HG03025 (cell line): ENCODE results near the gene LHPP.
A peak's percentile ranks its signal among the peaks of the same experiment; 100 is the strongest.

Experiments used
- ATAC-seq: cut with Tn5 transposase; IDR thresholded peaks from one replicate; pipeline ENCODE4 v1.9.1; 2021; ENCODE audit warnings: mild to moderate bottlenecking, moderate library complexity; ENCODE audit not compliant: unreplicated experiment, low FRiP score

Gene LHPP

GRCh38 chr10:124446830-124447750 lies 14.5 kb upstream of the LHPP start:
- ATAC-seq = no peak

GRCh38 chr10:124447751-124448466 lies 13.7 kb upstream of the LHPP start:
- ATAC-seq = no peak

DNA sequence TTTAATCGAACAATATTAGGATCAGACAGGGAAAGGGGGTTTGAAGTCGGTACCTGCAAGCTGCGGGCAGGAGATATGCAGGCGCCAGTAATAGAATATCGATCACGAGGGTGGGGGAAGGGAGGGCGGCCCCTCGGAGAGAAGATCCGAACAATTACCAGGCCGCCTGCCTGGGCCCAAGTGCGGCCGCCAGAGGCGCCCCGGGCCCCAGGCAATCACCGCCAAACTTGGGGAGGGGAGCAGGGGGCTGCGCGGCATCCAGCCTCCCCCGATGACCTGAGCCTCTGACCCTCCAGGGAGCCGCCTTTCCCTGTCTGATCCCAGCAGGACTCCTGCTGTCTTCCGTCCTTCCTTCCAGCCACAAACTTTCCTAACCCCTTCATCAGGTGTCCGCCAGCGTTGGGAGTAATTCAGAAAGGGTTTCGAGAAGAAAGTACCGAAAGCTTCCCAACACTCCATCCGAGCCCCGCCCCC lies 12.9 kb upstream of the LHPP start:
- ATAC-seq = no peak

DNA sequence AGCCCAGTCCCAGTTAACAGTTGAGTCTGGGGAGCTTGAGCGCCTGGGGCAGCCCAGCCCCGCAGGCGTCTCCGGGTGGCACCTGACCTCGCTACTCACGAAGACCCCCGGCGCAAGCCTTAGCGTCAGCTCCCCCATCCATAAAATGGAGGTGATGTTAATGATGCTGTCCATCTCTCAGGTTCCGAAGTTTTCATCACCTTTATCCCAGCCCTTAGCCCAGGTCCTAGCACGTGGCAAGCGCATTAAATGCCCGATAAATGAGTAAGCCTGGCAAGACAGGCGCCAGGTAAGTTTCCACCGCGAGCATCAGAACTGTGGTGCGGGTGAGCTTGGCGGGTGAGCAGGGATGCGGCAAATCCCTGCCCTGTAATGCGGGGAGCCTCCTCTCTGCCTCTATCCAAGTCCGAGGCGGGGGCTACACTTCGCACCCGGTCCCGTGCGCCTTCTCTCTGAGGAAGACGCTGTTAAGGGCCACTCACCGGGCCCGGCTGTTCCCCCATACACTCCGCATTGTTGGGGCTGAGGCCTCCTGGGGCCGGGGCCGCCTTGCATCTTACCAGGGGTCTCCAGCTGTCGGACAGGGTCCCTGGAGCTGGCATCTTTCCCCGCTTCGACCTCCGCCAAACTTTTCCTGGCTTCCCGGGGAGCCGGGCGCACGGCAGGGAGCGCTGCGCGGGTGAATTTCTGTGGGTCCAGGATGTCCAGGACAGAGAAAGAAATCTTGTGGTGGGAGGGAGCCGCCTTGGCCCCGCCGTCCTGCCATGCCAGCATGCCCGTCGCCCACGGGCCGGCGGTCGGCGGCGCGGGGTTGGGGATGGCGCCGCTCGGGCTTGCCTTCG lies 12.2 kb upstream of the LHPP start:
- no peak for ATAC-seq

DNA sequence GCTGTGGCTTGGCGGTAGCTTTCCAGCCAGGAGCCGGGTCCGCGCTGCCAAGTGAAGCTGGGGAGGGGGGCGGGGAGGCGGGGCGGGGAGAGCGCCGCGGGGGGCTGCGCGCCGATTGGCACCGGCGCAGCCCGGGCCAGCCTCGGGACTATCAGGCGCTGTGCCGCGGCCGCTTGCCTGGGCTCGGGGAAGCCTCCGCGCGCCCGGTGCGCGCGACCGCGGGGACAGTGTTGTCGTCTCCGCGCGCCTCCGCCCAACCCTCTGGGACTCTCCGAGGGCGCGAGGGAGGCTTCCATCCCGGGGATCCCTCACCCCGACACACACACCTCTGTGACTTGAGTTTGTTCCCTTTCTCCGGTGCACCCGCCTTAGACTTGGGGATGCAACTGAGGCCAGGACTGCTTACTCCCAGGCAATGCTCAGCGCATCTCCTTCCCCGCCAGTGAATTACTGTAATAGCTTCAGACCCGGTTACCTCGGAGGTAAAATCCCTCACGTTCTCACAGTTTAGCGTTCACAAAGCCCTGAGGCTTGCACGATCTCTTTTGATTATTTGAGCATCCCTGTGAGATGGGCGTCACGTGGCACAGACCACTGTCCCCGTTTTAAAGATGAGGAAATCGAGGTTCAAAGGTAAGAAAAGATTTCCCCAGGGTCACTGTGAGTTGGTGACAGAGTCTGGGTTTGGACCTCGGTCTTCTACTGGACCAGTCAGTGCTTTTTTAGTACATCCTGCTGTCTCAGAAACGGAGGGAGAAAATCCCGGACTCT lies 11.4 kb upstream of the LHPP start, which contains the start of gene NKX1-2:
Gene NKX1-2 (minus strand): TSS at position 24 of the 771 bp plus-strand sequence. CDS start 92 bp downstream, outside the sequence.
- no peak for ATAC-seq

DNA sequence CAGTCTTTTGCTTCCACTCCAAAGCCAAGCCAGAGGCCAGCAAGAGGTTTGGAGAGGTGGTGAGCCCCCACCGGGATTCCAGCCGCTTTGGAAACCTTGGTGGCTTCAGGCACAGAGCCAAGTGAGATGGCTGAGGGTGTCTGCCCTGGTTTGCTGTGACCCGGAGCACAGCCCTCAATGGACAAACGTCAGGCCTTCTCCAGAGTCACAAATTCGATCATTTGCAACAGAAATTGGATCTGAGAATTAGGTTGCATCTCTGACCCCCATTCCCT lies 10.9 kb upstream of the LHPP start:
- no peak for ATAC-seq

GRCh38 chr10:124451276-124451675 lies 10.3 kb upstream of the LHPP start:
- ATAC-seq = no peak

GRCh38 chr10:124453960-124454610 lies 7.5 kb upstream of the LHPP start:
- no peak for ATAC-seq

DNA sequence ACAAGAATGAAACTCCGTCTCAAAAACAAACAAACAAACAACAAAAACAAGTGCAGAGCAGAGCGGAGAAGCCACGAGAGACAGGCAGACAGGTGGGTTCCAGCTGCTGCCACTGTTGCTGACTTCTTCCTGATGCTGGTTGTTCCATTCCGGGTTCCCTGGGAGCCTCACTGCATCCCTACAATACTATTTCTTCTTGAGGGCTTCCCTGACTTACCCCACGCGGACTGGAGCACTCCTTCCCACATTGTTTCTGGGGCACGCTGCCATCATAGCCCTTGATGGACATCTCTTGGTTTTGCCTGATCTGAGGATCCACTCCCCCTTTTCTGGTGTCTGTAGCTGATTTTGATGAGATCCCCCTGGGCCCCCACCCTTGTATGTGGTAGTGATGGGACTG lies 6.2 kb upstream of the LHPP start:
- ATAC-seq = no peak

GRCh38 chr10:124458473-124458872 lies 3.1 kb upstream of the LHPP start:
- no peak for ATAC-seq

- ATAC-seq = no peak
Observed at GRCh38 chr10:124458889-124459288, 2.7 kb upstream of the LHPP start.

DNA sequence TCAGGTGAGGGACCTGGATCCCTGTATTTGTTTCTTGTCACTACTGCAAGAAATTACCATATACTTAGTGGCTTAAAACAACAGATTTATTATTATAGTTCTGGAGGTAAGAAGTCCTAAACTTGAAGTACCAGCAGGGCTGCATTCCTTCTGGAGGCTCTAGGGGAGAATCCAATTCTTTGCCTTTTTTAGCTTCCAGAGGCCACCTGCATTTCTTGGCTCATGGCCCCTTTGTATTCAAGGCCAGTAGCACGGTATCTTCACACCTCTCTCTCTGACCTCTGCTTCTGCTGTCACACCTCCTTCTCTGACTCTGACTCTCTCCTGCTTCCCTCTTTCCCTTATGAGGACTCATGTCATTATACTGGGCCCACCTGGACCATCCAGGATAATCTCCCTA lies 2.2 kb upstream of the LHPP start:
- no peak for ATAC-seq

- no peak for ATAC-seq
Observed at GRCh38 chr10:124460144-124460543, 1.5 kb upstream of the LHPP start.

DNA sequence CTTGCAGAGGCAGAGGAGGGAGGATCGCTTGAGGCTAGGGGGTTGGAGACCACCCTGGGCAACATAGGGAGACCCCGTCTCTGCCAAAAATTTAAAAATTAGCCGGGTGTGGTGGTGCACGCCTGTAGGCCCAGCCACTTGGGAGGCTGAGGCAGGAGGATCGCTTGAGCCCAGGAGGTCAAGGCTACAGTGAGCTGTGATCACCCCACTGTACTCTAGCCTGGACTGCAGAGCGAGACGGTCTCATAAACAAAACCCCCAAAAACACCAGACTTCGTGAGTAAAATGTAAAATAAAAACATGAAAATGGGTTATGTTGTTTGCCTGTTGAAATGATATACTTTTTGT lies 699 bp downstream of the LHPP start:
- no peak for ATAC-seq

GRCh38 chr10:124464028-124464965 lies 2.7 kb downstream of the LHPP start:
- no peak for ATAC-seq

DNA sequence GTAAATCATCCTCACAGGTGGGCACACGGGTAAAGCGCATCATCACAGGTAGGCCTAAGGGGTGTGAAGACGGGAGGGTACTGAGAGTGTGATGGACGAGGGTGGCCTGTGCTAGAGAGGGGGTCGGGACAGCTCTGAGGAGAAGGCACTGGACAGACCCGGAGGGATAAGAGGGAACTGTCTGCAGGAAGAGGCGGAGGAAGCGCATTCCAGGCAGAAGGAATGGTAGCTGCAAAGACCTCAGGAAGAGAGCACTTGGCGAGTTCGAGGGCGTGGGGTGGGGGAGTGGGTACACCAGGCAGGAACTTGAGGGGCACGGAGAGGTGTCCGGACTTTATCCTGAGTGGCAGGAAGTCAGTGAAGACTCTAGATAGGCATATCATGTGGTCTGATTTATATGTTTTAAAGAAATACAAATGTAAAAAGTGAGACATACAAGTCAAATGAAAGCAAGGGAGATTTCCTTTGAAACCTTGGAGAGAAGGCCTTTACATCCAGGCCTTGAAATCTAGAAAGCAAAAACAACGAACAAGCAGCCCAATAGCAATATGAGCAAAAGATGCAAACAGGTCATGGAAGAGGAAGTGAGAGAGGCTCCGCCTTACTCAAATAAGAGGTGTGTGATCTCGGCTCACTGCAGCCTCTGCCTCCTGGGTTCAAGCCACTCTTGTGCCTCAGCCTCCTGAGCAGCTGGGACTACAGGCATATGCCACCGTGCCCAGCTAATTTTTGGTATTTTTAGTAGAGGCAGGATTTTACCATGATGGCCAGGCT lies 3.6 kb downstream of the LHPP start:
- ATAC-seq = peak; percentile 35

DNA sequence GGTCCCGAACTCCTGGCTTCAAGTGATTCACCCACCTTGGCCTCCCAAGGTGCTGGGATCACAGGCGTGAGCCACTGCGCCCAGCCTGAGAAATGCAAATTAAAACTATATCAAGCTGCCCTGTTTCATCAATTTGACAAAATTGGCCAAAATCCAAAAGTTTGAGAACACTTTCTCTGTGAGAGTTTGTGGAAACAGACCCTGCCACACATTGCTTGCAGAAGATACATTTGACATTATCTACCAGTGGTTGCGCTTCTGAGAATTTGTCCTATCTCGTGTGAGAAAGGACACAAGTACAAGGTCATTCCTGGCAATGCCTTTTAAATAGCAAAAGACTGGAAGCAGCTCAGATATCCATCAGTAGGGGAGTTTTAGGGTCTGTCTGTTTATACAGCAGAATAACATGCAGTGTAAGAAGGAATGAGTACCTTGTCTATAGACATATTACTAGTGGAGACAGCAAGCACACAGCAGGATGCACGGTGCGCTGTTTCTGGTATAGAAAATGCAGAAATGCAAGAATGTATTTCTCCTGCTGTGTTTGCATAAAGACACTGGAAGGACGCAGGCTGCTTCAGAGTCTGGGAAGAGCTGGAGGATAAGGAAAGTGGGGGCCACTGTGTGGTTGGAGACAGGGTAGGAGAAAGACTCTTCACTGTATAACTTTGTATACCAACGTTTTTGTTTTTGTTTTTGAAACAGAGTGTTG lies 4.3 kb downstream of the LHPP start:
- no peak for ATAC-seq
